Esophagus squamous epithelium (tissue), 4 donors: Measurements from ENCODE around the gene RASGRP1.

Experiments
- POLR2A ChIP-seq, 4 donors: fragments of 450-650 bp; IDR thresholded peaks; one replicate each; pipeline ENCODE4 v1.6.1; 2017; ENCODE audit warnings: antibody characterized with exemption in 4 of 4, mild to moderate bottlenecking in 4 of 4, moderate library complexity in 3 of 4
- TF ChIP-seq, protein P1 (sequence below), 6 experiments: fragments of 450-650 bp in 4 of 6; fragments of 200-600 bp in 2 of 6; sonication (generic) in 2 of 6; IDR thresholded peaks; one replicate each; pipeline ENCODE4 v1.5.1; 2016 to 2019; ENCODE audit warnings: antibody characterized with exemption in 6 of 6, mild to moderate bottlenecking in 4 of 6, moderate library complexity in 4 of 6

DNA sequence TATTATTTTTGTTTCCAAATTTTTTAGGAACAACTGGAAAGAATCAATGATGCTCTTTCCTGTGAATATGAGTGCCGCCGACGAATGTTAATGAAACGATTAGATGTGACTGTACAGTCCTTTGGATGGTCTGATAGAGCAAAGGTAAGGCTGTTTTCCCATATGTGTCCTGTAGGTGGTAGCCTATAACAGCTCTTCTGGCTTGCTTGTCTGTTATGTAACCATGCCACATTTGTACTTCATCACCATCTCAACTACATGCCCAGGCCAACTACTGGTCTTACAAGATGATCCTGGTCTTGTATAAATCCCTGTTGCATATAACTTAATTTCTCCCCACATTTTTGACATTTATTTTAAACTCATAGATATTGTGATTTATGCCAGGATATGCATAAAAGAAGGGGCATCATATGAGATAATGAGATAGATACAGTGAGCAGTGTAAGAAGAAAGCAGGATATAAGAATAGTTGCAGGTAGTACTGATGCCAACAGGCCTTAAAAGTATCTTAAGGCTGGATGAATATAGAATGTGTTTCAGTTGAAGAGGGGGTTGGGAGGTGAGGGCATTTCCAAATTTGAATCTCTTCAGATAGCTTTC lies 90.4 kb downstream of the RASGRP1 start:
- TF ChIP-seq, protein P1, sequence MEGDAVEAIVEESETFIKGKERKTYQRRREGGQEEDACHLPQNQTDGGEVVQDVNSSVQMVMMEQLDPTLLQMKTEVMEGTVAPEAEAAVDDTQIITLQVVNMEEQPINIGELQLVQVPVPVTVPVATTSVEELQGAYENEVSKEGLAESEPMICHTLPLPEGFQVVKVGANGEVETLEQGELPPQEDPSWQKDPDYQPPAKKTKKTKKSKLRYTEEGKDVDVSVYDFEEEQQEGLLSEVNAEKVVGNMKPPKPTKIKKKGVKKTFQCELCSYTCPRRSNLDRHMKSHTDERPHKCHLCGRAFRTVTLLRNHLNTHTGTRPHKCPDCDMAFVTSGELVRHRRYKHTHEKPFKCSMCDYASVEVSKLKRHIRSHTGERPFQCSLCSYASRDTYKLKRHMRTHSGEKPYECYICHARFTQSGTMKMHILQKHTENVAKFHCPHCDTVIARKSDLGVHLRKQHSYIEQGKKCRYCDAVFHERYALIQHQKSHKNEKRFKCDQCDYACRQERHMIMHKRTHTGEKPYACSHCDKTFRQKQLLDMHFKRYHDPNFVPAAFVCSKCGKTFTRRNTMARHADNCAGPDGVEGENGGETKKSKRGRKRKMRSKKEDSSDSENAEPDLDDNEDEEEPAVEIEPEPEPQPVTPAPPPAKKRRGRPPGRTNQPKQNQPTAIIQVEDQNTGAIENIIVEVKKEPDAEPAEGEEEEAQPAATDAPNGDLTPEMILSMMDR (IDR thresholded peaks at IDR 0.05): peak; percentile 44 to 84 (median 73)
- no peak for TF ChIP-seq POLR2A (IDR thresholded peaks at IDR 0.05)
